Peyer's patch (tissue), 4 donors: ENCODE results near the gene UBE2G2. TPM values are rescaled to one million over a fixed set of nuclear protein-coding genes. Genes with fewer than 3 reads are reported as not detected.

Experiments used
- DNase-seq, 3 donors: peaks; one replicate each; pipeline ENCODE4 v3.0.0-alpha.2; 2017 to 2019
- H3K27ac ChIP-seq, 4 donors: fragments of 200-600 bp; sonication (generic); one replicate each; pipeline ENCODE4 v1.5.1; 2016 to 2019
- H3K27me3 ChIP-seq, 2 donors: fragments of 200-600 bp; sonication (generic); one replicate each; pipeline ENCODE4 v1.5.1; 2019
- H3K36me3 ChIP-seq, 3 donors: fragments of 200-600 bp; sonication (generic); one replicate each; pipeline ENCODE4 v1.5.1; 2016 to 2019
- H3K4me1 ChIP-seq, 4 donors: fragments of 200-600 bp; sonication (generic); one replicate each; pipeline ENCODE4 v1.5.1; 2016 to 2019
- H3K4me3 ChIP-seq, 4 donors: fragments of 200-600 bp; sonication (generic); 1 replicate in 3 of 4; 2 replicates in 1 of 4; pipeline ENCODE4 v1.5.1; 2016 to 2019; ENCODE audit warnings: mild to moderate bottlenecking in 1 of 4
- H3K9me3 ChIP-seq, 4 donors: fragments of 200-600 bp; sonication (generic); one replicate each; pipeline ENCODE4 v1.5.1; 2016 to 2019; ENCODE audit warnings: mild to moderate bottlenecking in 1 of 4
- POLR2A ChIP-seq, 2 donors: fragments of 450-650 bp; IDR thresholded peaks; one replicate each; pipeline ENCODE4 v1.5.1; 2017; ENCODE audit warnings: antibody characterized with exemption in 2 of 2, mild to moderate bottlenecking in 2 of 2, moderate library complexity in 2 of 2
- total RNA-seq, 4 donors: library from RNA; depleted of rRNA; stranded (reverse); fragments of >200 nt; gene quantifications; one replicate each; pipeline ENCODE4 v1.1.0, GENCODE V29; 2016
- TF ChIP-seq, protein P1 (sequence below), 6 experiments: fragments of 450-650 bp in 4 of 6; fragments of 200-600 bp in 2 of 6; sonication (generic) in 1 of 6; IDR thresholded peaks; one replicate each; pipeline ENCODE4 v1.5.1; 2017 to 2019; ENCODE audit warnings: antibody characterized with exemption in 6 of 6, mild to moderate bottlenecking in 3 of 6, moderate library complexity in 1 of 6

The UBE2G2 gene, protein sequence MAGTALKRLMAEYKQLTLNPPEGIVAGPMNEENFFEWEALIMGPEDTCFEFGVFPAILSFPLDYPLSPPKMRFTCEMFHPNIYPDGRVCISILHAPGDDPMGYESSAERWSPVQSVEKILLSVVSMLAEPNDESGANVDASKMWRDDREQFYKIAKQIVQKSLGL
- 100 to 1,000 TPM in 2 of 4 donors, 10 to 100 TPM in 2; 68.8 to 116 (median 95.1) TPM for total RNA-seq

DNA sequence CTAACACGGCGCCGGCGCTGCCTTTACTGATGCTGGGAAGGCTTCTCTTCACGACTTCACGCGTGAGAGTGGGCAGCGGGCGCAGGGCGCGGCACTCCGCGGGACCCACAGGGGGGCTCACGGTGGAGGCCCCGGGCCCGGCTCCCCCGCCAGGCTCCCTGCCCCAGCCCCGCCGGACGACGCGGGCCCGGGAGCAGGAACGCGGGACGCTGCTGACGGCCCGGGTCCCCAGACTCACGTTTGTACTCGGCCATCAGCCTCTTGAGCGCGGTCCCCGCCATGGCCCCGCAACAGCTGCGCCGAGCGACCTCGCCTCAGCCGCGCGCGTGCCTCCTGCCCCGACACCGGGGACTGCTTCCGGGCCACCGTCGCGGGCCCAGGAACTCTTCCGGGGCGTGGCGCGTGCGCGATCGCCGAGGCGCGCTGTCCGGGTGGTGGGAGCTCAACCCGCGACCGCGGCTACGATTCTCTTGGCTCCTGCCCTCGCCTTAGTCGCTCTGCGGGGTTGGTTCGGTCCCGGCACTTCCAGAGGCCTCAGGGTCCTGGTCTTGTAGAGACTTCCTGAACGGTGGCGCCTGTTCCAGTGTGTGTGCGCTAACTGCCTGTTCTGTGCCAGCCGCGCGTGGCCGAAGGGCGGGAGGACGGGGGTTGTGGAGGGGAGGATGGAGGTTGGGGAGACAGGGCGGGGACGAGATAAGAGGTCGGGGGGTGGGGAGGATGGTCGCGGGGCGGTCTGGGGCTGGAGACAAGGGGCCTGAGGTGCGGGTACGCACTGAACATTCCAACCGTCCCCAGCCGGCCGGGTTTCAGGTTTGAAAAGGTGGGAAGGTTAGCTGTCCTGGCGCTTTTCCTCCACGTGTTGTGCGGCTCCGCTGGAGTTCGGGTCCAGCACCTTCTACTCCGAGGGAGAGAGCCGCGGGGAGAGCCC is at the start of gene UBE2G2:
Gene UBE2G2, minus strand, starts transcription at position 353 of the 928 bp plus-strand sequence. Its CDS starts 72 bp downstream, at position 281.
- peak; percentile 78 to 91 (median 90) for DNase-seq
- Histone ChIP-seq H3K4me3 (peak within 1 kb of the TSS; percentile 81 to 99 (median 88)), H3K9me3 (no peaks in the 10 kb centered on the region), H3K36me3 (peaks cover 0 to 26% (median 0%) of the 10 kb centered on the region in 3 donors), H3K27ac (peak within 1 kb of the TSS; percentile 64 to 86 (median 69)), H3K27me3 (no peaks in the 10 kb centered on the region), H3K4me1 (peaks cover 0 to 27% (median 6%) of the 10 kb centered on the region in 4 donors)
- peak; percentile 44 to 60 for TF ChIP-seq POLR2A (IDR thresholded peaks at IDR 0.05)
- TF ChIP-seq, protein P1, sequence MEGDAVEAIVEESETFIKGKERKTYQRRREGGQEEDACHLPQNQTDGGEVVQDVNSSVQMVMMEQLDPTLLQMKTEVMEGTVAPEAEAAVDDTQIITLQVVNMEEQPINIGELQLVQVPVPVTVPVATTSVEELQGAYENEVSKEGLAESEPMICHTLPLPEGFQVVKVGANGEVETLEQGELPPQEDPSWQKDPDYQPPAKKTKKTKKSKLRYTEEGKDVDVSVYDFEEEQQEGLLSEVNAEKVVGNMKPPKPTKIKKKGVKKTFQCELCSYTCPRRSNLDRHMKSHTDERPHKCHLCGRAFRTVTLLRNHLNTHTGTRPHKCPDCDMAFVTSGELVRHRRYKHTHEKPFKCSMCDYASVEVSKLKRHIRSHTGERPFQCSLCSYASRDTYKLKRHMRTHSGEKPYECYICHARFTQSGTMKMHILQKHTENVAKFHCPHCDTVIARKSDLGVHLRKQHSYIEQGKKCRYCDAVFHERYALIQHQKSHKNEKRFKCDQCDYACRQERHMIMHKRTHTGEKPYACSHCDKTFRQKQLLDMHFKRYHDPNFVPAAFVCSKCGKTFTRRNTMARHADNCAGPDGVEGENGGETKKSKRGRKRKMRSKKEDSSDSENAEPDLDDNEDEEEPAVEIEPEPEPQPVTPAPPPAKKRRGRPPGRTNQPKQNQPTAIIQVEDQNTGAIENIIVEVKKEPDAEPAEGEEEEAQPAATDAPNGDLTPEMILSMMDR (IDR thresholded peaks at IDR 0.05): no peak

DNA sequence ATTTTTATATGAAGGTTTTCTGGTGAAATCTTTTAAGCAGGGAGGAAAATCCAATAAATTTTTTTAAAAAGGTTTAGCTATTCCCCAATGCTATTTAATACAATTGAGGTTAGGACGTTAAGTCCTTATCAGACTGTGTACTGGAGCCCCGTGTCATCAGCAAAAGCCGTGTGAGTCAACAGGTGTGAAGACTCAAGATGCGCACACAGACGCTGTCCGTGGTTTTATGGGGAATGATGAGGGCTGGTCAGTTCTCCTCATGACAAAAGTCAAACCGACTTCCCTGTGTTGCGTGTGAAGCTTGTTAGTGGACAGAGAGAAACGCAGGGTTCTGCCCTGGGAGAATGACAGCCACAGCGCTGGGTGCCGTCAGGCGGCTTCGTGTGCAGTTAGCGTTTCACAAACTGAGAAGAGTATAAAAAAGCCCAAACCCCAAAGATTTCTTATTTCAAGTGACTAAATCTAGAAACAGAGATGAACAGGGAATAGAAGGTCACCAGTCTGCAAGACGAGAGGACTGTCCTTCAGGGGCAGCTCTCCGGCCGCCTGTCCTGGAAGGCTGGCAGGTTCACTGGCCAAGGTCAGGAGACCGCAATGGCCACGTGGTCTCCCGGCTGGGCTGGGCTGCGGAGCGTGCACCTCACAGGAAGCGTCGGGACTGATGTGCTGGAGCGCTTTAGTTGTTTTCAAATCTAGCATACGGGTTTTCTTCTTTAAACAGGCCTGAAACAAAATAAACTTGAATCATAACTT is 49.5 kb upstream of the UBE2G2 start:
- H3K36me3 ChIP-seq: peaks cover 0 to 73% (median 0%) of the 10 kb centered on the region in 3 donors
- no peak overlapping the region for H3K4me3 ChIP-seq
- H3K27me3 ChIP-seq: no peaks in the 10 kb centered on the region
- peak in 1 of 3 donors; percentile 41 for DNase-seq
- TF ChIP-seq, protein P1 (IDR thresholded peaks at IDR 0.05): no peak
- no peak for TF ChIP-seq POLR2A (IDR thresholded peaks at IDR 0.05)
- H3K9me3 ChIP-seq: no peaks in the 10 kb centered on the region
- peaks cover 3 to 58% (median 5%) of the 10 kb centered on the region in 4 donors for H3K4me1 ChIP-seq
- peak overlapping the region in 1 of 4 donors; percentile 73 for H3K27ac ChIP-seq

DNA sequence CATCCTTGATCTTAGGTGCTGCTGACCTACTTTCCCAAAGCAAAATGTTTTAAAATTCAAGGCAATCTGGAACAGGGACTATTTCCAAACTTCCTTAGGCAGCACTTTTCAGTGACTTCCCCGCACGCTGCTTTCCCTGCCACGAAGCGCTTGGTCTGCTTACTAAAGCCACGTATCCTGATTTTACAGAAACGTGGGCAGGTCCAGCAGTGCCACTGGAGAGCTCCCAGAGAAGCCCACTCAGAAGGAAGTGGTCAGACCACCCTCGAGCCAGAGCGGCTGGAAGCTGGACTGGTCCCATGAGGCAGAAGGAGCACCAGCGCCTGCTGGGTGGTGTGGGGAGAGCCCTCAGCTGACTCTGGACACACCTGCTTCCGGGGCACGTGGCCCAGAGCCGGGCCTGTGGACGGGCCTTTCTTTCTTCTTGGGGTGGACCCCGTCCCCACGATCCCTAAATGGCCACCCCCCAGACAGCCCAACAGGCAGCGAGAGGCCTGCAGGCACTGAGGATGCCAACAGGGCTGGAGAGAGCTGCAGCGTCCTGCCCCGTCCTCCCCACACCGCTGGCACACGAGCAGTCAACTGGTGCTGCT is 48.7 kb upstream of the UBE2G2 start:
- Histone ChIP-seq H3K36me3 (peaks cover 0 to 65% (median 0%) of the 10 kb centered on the region in 3 donors), H3K4me1 (peaks cover 8 to 65% (median 13%) of the 10 kb centered on the region in 4 donors), H3K9me3 (no peaks in the 10 kb centered on the region), H3K4me3 (no peak overlapping the region), H3K27ac (peak overlapping the region in 3 of 4 donors; percentile 34 to 85 (median 73)), H3K27me3 (no peaks in the 10 kb centered on the region)
- TF ChIP-seq, protein P1 (IDR thresholded peaks at IDR 0.05): peak in 1 of 6 experiments; percentile 7
- no peak for TF ChIP-seq POLR2A (IDR thresholded peaks at IDR 0.05)
- peak in 2 of 3 donors; percentile 47 to 57 for DNase-seq

DNA sequence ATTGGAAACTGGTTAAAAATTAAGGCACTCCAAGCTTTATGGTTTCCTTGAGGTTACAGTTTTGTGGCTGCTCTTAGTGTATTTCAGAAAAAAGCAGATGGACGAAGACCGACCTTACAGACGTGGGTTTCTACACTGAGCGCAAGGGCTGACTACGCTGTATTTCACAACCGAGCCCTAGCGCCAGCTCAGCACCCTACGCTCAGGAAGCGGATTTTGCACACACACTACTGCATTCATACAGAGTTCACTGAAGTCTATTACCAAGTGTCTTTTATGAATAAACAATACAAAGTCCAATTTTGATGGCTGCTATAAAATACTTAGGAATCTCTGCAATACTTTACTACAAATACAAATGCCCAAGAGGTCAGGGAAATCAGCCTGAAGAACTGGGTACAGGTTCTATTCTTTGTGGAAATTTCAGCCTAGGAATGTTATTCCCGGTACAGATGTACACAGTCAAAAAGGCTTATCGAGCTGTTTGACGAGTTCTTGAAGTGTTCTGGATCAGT is 48.1 kb upstream of the UBE2G2 start:
- Histone ChIP-seq H3K27ac (peak overlapping the region in 3 of 4 donors; percentile 34 to 85 (median 73)), H3K9me3 (no peaks in the 10 kb centered on the region), H3K4me1 (peaks cover 8 to 65% (median 13%) of the 10 kb centered on the region in 4 donors), H3K36me3 (peaks cover 0 to 59% (median 0%) of the 10 kb centered on the region in 3 donors), H3K4me3 (peak overlapping the region in 1 of 4 donors; percentile 6), H3K27me3 (no peaks in the 10 kb centered on the region)
- peak in 2 of 3 donors; percentile 77 to 85 for DNase-seq
- TF ChIP-seq, protein P1 (IDR thresholded peaks at IDR 0.05): peak in 1 of 6 experiments; percentile 14
- TF ChIP-seq POLR2A (IDR thresholded peaks at IDR 0.05): peak in 1 of 2 donors; percentile 20
